Activated CD8-positive, alpha-beta T cell treated with anti-CD3 and anti-CD28 coated beads for 36 hours (primary cell): ENCODE results near the gene LIN7A. TPM values are rescaled to one million over a fixed set of nuclear protein-coding genes. Genes with fewer than 3 reads are reported as not detected.

ENCODE experiments used
- ATAC-seq: fragments of 200-7000 bp; cut with Tn5 transposase; one replicate; pipeline ENCODE4 v1.10.0; 2021; ENCODE audit warnings: mild to moderate bottlenecking, moderate library complexity
- CTCF ChIA-PET: fragments of 350-600 bp; sonication (Branson Sonifier 250); formaldehyde crosslinking; loops from one replicate; lab custom pipeline; 2021; ENCODE audit warnings: antibody characterized with exemption; lab: Charles Lee
- POLR2A ChIA-PET: fragments of 350-600 bp; sonication (Branson Sonifier 250); formaldehyde crosslinking; loops from one replicate; lab custom pipeline; 2021; ENCODE audit warnings: antibody characterized with exemption; lab: Charles Lee
- DNase-seq: peaks from one replicate; pipeline ENCODE4 v3.0.0-alpha.2; 2020
- H3K27ac Mint-ChIP-seq: one replicate; pipeline ENCODE4 v1.8.0; 2021; ENCODE audit warnings: mild to moderate bottlenecking, mixed read lengths
- H3K27me3 Mint-ChIP-seq: one replicate; pipeline ENCODE4 v1.8.0; 2021; ENCODE audit warnings: mixed read lengths
- H3K36me3 Mint-ChIP-seq: one replicate; pipeline ENCODE4 v1.8.0; 2021; ENCODE audit warnings: low read depth, mixed read lengths
- H3K4me1 Mint-ChIP-seq: one replicate; pipeline ENCODE4 v1.8.0; 2021; ENCODE audit warnings: low read depth, mixed read lengths
- H3K4me3 Mint-ChIP-seq: one replicate; pipeline ENCODE4 v1.8.0; 2021; ENCODE audit warnings: mild to moderate bottlenecking, moderate library complexity, mixed read lengths
- H3K9me3 Mint-ChIP-seq: one replicate; pipeline ENCODE4 v1.8.0; 2021; ENCODE audit warnings: mixed read lengths
- intact Hi-C: fragments of 100-400 bp; cut with micrococcal nuclease; formaldehyde crosslinking; loops from one replicate; pipeline ENCODE4 v1.10.0; 2022
- total RNA-seq, 2 experiments: library from RNA; stranded (reverse); gene quantifications; one replicate each; pipeline ENCODE4 v1.2.3, GENCODE V29; 2021
- TF ChIP-seq, protein P1 (sequence below): fragments of 200-600 bp; IDR thresholded peaks from one replicate; pipeline ENCODE4 v1.8.0; 2022; ENCODE audit warnings: antibody characterized with exemption, mild to moderate bottlenecking

LIN7A gene
- total RNA-seq, 2 experiments from 2014 or later = not detected

DNA sequence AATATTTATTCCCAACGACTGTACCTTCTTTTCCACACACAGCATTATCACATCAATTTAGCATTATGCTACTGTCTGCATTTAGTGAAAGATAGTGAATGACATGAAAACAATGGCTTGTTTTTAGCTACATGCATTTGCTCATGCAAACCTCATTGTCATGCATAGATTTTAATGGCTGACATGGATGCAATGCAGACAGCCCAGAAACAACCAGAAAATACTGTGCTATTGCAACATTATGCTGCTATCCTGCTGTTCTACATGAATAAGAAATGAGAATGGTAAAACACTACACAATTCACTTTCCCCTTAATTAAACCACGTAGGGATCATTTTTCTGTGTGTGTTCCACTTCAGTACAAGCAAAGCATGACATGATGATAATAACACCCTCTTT lies 90.8 kb downstream of the LIN7A start:
- peaks cover 1% of the 10 kb centered on the region for H3K9me3 Mint-ChIP-seq
- intact Hi-C loops = no loop called here
- H3K4me3 Mint-ChIP-seq = no peak overlapping the region
- no peaks in the 10 kb centered on the region for H3K36me3 Mint-ChIP-seq
- no peak overlapping the region for H3K27ac Mint-ChIP-seq
- no peak for ATAC-seq
- H3K27me3 Mint-ChIP-seq = no peaks in the 10 kb centered on the region
- POLR2A ChIA-PET = no interaction called here
- TF ChIP-seq, protein P1, sequence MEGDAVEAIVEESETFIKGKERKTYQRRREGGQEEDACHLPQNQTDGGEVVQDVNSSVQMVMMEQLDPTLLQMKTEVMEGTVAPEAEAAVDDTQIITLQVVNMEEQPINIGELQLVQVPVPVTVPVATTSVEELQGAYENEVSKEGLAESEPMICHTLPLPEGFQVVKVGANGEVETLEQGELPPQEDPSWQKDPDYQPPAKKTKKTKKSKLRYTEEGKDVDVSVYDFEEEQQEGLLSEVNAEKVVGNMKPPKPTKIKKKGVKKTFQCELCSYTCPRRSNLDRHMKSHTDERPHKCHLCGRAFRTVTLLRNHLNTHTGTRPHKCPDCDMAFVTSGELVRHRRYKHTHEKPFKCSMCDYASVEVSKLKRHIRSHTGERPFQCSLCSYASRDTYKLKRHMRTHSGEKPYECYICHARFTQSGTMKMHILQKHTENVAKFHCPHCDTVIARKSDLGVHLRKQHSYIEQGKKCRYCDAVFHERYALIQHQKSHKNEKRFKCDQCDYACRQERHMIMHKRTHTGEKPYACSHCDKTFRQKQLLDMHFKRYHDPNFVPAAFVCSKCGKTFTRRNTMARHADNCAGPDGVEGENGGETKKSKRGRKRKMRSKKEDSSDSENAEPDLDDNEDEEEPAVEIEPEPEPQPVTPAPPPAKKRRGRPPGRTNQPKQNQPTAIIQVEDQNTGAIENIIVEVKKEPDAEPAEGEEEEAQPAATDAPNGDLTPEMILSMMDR = no peak
- CTCF ChIA-PET = no interaction called here
- no peaks in the 10 kb centered on the region for H3K4me1 Mint-ChIP-seq
- DNase-seq = no peak

DNA sequence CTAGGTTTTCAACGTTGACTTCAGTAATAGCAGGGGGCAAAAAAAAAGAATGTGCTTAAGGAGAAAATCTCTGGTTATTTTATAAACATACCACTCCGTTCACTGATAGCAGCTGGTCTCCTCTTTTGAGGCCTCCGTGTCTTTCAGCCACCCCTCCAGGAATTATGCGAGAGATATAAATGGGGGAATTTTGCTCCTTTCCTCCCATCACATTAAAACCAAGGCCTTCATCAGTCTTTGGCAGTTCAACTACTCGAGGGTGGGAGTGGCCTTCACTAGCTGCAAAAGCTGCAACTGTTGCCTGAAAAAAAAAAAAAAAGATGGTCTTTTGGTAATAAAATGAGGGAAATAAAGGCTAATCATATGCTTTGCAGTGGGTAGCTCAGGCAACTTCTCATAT lies 92.1 kb downstream of the LIN7A start:
- Mint-ChIP-seq H3K27me3 (no peaks in the 10 kb centered on the region), H3K27ac (no peak overlapping the region), H3K4me3 (no peak overlapping the region), H3K4me1 (no peaks in the 10 kb centered on the region), H3K36me3 (no peaks in the 10 kb centered on the region), H3K9me3 (peaks cover 1% of the 10 kb centered on the region)
- TF ChIP-seq, protein P1 = no peak
- ATAC-seq (no peak), DNase-seq (no peak)
- intact Hi-C loops = no loop called here
- ChIA-PET CTCF (interaction anchor here (0.6 to 0.7 kb wide), 2 partner anchors 20 to 262 kb away, joined by 3 read pairs; no protein-coding TSS in a partner anchor), POLR2A (no interaction called here)

DNA sequence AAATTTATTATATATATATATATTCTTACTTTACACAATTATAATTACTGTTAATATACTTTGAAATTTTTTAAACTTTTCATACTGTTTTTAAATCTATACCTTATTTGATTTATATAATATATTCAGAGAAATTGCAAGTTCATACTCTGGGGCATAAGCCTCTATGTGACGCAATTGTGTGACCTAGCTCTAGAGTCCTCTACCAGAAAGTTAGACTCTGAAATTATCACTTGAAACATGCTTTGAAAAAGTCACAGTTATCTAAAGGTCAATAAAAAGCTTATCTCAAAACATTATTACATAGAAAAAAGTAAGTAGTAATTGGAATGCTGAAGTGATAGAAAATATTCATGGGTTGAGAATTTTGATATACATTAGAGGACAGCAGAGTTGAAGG lies 93.8 kb downstream of the LIN7A start:
- Mint-ChIP-seq H3K9me3 (peaks cover 1% of the 10 kb centered on the region), H3K4me1 (no peaks in the 10 kb centered on the region), H3K4me3 (no peak overlapping the region), H3K27me3 (no peaks in the 10 kb centered on the region), H3K36me3 (no peaks in the 10 kb centered on the region), H3K27ac (no peak overlapping the region)
- TF ChIP-seq, protein P1 = no peak
- intact Hi-C loops = no loop called here
- ChIA-PET POLR2A (no interaction called here), CTCF (interaction anchor here (0.7 kb wide), 1 partner anchor 61 kb away, joined by 3 read pairs; no protein-coding TSS in a partner anchor)
- DNase-seq = no peak
- ATAC-seq = no peak

DNA sequence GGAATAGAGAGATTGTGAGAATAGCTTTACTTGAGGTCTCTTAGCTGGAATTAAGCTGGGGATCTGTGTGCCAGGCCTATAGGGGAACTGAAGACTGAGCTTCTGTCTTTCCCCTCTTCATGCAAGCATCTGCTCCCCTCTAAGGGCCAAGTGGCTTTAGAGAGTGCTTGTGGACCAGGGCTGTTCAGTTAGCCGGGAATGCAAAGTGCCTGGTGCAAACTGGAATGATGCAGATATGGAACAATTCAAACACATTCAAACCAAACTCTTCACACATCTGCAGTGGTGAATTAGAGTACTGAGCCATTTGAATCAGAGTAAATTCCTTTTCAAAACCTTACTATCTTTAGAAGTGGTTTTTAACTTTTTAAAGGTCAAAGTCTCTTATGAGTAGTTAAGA lies 99.0 kb downstream of the LIN7A start:
- ChIA-PET POLR2A (no interaction called here), CTCF (no interaction called here)
- Mint-ChIP-seq H3K9me3 (peaks cover 5% of the 10 kb centered on the region), H3K36me3 (no peaks in the 10 kb centered on the region), H3K27ac (no peak overlapping the region), H3K4me3 (no peak overlapping the region), H3K27me3 (no peaks in the 10 kb centered on the region), H3K4me1 (no peaks in the 10 kb centered on the region)
- ATAC-seq (no peak), DNase-seq (no peak)
- TF ChIP-seq, protein P1 = no peak
- intact Hi-C loops = no loop called here

DNA sequence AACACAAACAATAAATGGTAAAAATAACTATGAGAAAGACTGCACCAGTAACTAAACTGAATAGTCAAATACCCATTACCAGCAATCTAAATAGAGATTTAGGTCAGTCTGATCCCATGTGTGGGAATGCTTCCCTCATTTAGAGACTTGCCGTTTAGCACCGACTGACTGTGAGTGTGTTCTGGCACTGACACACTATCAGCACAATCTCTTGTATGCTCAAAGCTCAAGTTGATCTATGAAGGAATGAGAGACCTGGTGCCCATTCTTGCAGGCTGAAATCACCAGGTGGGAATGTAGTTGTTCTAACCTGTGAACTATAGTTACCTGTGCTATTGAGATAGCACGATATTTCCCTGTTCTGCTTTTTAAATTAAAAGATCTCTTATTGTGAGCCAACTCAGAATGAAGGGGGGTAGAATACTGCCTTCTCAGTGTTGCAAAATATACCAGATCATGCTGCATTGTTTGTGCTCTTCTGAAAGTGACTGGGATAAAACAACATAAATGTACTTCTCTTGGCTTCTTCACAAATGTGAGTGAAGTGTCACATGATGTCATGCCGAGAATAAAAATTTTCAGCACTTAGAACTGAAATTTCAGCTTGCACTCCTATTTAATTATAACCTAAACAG lies 99.6 kb downstream of the LIN7A start:
- Mint-ChIP-seq H3K36me3 (no peaks in the 10 kb centered on the region), H3K4me3 (no peak overlapping the region), H3K27ac (no peak overlapping the region), H3K9me3 (peaks cover 5% of the 10 kb centered on the region), H3K4me1 (no peaks in the 10 kb centered on the region), H3K27me3 (no peaks in the 10 kb centered on the region)
- DNase-seq (no peak), ATAC-seq (no peak)
- intact Hi-C loops = no loop called here
- TF ChIP-seq, protein P1 = no peak
- POLR2A ChIA-PET = no interaction called here
- CTCF ChIA-PET = no interaction called here
